Lung (tissue), 12 donors: Measurements from ENCODE around the gene SIGLEC11. TPM values are rescaled to one million over a fixed set of nuclear protein-coding genes. Genes with fewer than 3 reads are reported as not detected.

ENCODE experiments used
- ATAC-seq: fragments of 200-7000 bp; cut with Tn5 transposase; one replicate; pipeline ENCODE4 v1.9.1; 2020; ENCODE audit warnings: moderate number of reproducible peaks; ENCODE audit not compliant: insufficient read depth, low FRiP score
- DNase-seq, 3 donors: peaks; one replicate each; pipeline ENCODE4 v3.0.0-alpha.2; 2013 to 2017
- H3K27ac ChIP-seq, 2 donors: one replicate each; pipeline ENCODE4 v1.5.1; 2013; ENCODE audit warnings: mild to moderate bottlenecking in 2 of 2, moderate library complexity in 2 of 2, control low read depth in 1 of 2, inconsistent platforms in 1 of 2, low read depth in 1 of 2, low read length in 1 of 2
- H3K27me3 ChIP-seq, 3 donors: one replicate each; pipeline ENCODE4 v1.5.1; 2013; ENCODE audit warnings: low read length in 2 of 3; ENCODE audit not compliant: control insufficient read depth in 3 of 3, insufficient read depth in 3 of 3
- H3K36me3 ChIP-seq, 4 donors: one replicate each; pipeline ENCODE4 v1.5.1; 2013; ENCODE audit warnings: low read length in 4 of 4, mild to moderate bottlenecking in 1 of 4, moderate library complexity in 1 of 4; ENCODE audit not compliant: control insufficient read depth in 4 of 4, insufficient read depth in 4 of 4
- H3K4me1 ChIP-seq, 5 donors: one replicate each; pipeline ENCODE4 v1.5.1; 2013; ENCODE audit warnings: low read length in 5 of 5, mild to moderate bottlenecking in 2 of 5, moderate library complexity in 1 of 5; ENCODE audit not compliant: control insufficient read depth in 5 of 5, insufficient read depth in 5 of 5
- H3K4me3 ChIP-seq: one replicate; pipeline ENCODE4 v1.5.1; 2013; ENCODE audit warnings: mild to moderate bottlenecking, control low read depth, moderate library complexity
- H3K9ac ChIP-seq, 2 donors: one replicate each; pipeline ENCODE4 v1.5.1; 2013; ENCODE audit warnings: low read length in 2 of 2, control low read depth in 1 of 2; ENCODE audit not compliant: insufficient read depth in 1 of 2
- H3K9me3 ChIP-seq, 4 donors: one replicate each; pipeline ENCODE4 v1.5.1; 2013; ENCODE audit warnings: low read length in 3 of 4, mild to moderate bottlenecking in 1 of 4, moderate library complexity in 1 of 4; ENCODE audit not compliant: control insufficient read depth in 4 of 4, insufficient read depth in 3 of 4
- CTCF ChIP-seq: IDR thresholded peaks from 2 replicates; pipeline ENCODE4 v1.5.1; 2012; ENCODE audit warnings: mild to moderate bottlenecking; ENCODE audit errors: control extremely low read depth, extremely low read depth
- WGBS, 2 donors: extraction: QIAGEN DNeasy Blood & Tissue Kit; methylation state at CpG; one replicate each; pipeline ENCODE4 v1.1.7; 2013; 5-methylcytosine and 5-hydroxymethylcytosine counted together
- polyA plus RNA-seq, 2 donors: library from polyadenylated mRNA; stranded (reverse); fragments of 200-250 nt; gene quantifications; one replicate each; pipeline ENCODE4 v1.2.1, GENCODE V29; 2013
- total RNA-seq, 2 donors: library from RNA; depleted of rRNA in 1 of 2; stranded (reverse); fragments of >200 nt in 1 of 2; gene quantifications; one replicate each; pipeline ENCODE4 v1.2.1, GENCODE V29; 2014 to 2021
- donor health status: control.
- donor health status: control.
- donor health status: Bipolar disorder and iron deficiency.
- donor health status: healthy.
- donor health status: DM: yes; HTN: yes; CAD: no.

SIGLEC11 gene
- total and polyA plus RNA-seq, 4 donors = 1.3 to 6.5 (median 3.2) TPM

GRCh38 chr19:49936549-49936948 is 24.4 kb downstream of the SIGLEC11 start:
- Histone ChIP-seq H3K36me3 (peaks cover 0 to 4% (median 0%) of the 10 kb centered on the region in 4 donors), H3K4me3 (no peak overlapping the region), H3K27ac (no peak overlapping the region), H3K27me3 (no peaks in the 10 kb centered on the region), H3K4me1 (peaks cover 0 to 6% (median 0%) of the 10 kb centered on the region in 5 donors), H3K9ac (no peak overlapping the region), H3K9me3 (no peaks in the 10 kb centered on the region)
- no peak for DNase-seq
- WGBS, 2 donors = 67 to 84% methylated on average over 5 of the region's 5 CpGs
- no peak for ATAC-seq
- TF ChIP-seq CTCF = no peak

- no peak overlapping the region for H3K9ac ChIP-seq
- H3K36me3 ChIP-seq = peaks cover 0 to 5% (median 2%) of the 10 kb centered on the region in 4 donors
- H3K4me3 ChIP-seq = no peak overlapping the region
- no peaks in the 10 kb centered on the region for H3K27me3 ChIP-seq
- no peak for DNase-seq
- TF ChIP-seq CTCF = no peak
- 85 to 89% methylated on average over 8 of the region's 8 CpGs for WGBS, 2 donors
- no peak for ATAC-seq
- no peaks in the 10 kb centered on the region for H3K9me3 ChIP-seq
- H3K27ac ChIP-seq = no peak overlapping the region
- H3K4me1 ChIP-seq = peaks cover 0 to 7% (median 0%) of the 10 kb centered on the region in 5 donors
Observed at GRCh38 chr19:49933643-49934042, 27.3 kb downstream of the SIGLEC11 start.

GRCh38 chr19:49932731-49933131 is 28.2 kb downstream of the SIGLEC11 start:
- H3K27ac ChIP-seq = no peak overlapping the region
- H3K27me3 ChIP-seq = no peaks in the 10 kb centered on the region
- no peaks in the 10 kb centered on the region for H3K9me3 ChIP-seq
- ATAC-seq = no peak
- peaks cover 0 to 6% (median 2%) of the 10 kb centered on the region in 4 donors for H3K36me3 ChIP-seq
- no peak for TF ChIP-seq CTCF
- H3K9ac ChIP-seq = no peak overlapping the region
- no peak for DNase-seq
- no peak overlapping the region for H3K4me3 ChIP-seq
- H3K4me1 ChIP-seq = peaks cover 0 to 11% (median 2%) of the 10 kb centered on the region in 5 donors
- WGBS, 2 donors = 73 to 79% methylated on average over 24 to 25 of the region's 25 CpGs

GRCh38 chr19:49932041-49932451 is 28.9 kb downstream of the SIGLEC11 start:
- WGBS, 2 donors = 93 to 94% methylated on average over 5 of the region's 5 CpGs
- peaks cover 0 to 15% (median 9%) of the 10 kb centered on the region in 5 donors for H3K4me1 ChIP-seq
- H3K9me3 ChIP-seq = no peaks in the 10 kb centered on the region
- no peak overlapping the region for H3K27ac ChIP-seq
- no peak overlapping the region for H3K4me3 ChIP-seq
- no peak for ATAC-seq
- no peak for TF ChIP-seq CTCF
- DNase-seq = no peak
- peaks cover 0 to 13% (median 6%) of the 10 kb centered on the region in 4 donors for H3K36me3 ChIP-seq
- H3K27me3 ChIP-seq = no peaks in the 10 kb centered on the region
- H3K9ac ChIP-seq = no peak overlapping the region
